Activated CD4-positive, alpha-beta T cell treated with anti-CD3 and anti-CD28 coated beads, Interleukin-2, amount 50 U/mL, for 48 hours (primary cell): Measurements from ENCODE around the gene METTL25B.

Experiments
- DNase-seq, 2 experiments: peaks; one replicate each; pipeline ENCODE4 v3.0.0-alpha.2; 2020

METTL25B gene

GRCh38 chr1:156772728-156773497, 44.6 kb downstream of the METTL25B start:
- no peak for DNase-seq

GRCh38 chr1:156773607-156774006, 45.3 kb downstream of the METTL25B start:
- no peak for DNase-seq

- no peak for DNase-seq
These were observed 47.5 kb downstream of the METTL25B start for GRCh38 chr1:156775799-156776198.

DNA sequence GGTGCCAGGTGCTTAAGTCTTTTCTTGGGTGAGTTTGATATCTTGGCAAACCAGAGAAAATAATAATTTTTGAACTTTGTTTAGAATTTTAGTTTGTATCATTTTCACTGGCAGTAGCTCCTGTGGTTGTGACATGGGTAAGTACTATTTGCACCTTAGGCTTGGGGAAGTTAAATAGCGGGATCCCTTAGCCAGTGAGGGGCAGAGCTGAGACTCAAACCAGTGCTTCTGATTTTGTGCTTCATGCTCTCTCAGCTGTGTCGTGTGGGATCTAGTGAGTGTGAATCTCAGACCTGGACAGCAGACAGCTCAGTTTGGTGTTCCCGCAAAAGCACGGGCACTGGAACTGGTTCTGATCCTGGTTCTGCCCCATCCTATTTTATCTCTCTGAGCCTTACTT, 48.7 kb downstream of the METTL25B start:
- DNase-seq: no peak

GRCh38 chr1:156777573-156777972, 49.3 kb downstream of the METTL25B start:
- no peak for DNase-seq

- no peak for DNase-seq
These were observed 53.4 kb downstream of the METTL25B start for GRCh38 chr1:156781585-156782186.

GRCh38 chr1:156785458-156785857, 57.2 kb downstream of the METTL25B start:
- no peak for DNase-seq
